ENCODE measurements around the gene BTNL9.
"Not testable (repeated sequence)": the region's sequence is repeated elsewhere in the genome, so short reads cannot be mapped to it uniquely, and the experiment has no call there.

Gene BTNL9

DNA sequence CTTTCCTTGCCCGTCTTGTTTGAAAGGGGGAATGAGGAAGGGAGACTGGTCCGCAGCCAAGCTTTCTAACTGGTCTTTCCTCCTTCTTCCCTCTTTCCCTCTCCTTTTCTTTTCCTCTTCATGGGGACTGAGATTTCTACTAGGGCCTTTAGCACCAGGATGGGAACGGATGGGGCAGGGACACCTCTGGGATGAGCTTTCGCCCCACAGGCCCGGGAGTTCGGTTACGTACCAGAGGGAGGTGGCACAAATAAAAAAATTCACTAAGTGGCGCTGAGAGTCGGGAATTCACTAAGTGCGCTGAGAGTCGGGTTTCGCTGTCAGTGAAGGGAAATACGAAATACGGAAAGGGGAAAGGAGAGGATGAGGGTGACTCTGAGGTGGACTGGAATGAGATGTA lies 21.6 kb downstream of the BTNL9 start:
- no peak for DNase-seq (ENCODE audit: low read depth)

DNA sequence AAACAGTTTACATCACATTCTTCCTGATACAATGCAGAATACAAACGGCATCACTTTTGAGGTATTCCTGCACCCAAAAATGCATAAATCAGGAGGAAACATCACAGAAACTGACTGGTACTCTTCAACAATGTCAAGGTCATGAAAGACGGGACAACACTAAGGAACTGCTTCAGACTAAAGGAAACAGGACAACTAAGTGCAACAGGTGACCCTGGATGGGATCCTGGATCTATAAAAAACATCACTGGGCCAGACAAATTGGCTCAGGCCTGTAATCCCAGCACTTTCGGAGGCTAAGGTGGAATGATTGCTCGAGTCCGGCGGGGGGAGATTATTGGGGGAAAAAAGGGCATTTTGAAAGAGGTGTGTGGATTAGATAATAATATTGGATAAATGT lies 22.6 kb downstream of the BTNL9 start:
- no peak for DNase-seq (ENCODE audit: low read depth)

DNA sequence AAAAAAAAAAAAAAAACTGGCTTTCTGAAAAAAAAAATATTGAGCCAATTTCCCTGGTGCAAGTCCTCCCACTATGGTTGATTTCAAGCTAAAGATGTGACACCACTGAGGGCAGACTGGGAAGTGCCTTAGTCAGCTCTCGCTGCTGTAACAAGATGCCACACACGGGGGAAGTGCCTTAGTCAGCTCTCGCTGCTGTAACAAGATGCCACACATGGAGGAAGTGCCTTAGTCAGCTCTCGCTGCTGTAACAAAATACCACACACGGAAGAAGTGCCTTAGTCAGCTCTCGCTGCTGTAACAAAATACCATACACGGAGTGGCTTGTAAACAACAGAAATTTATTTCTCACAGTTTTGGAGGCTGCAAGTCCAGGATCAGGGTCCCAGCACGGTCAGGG lies 23.4 kb downstream of the BTNL9 start:
- no peak for DNase-seq (ENCODE audit: low read depth)

DNA sequence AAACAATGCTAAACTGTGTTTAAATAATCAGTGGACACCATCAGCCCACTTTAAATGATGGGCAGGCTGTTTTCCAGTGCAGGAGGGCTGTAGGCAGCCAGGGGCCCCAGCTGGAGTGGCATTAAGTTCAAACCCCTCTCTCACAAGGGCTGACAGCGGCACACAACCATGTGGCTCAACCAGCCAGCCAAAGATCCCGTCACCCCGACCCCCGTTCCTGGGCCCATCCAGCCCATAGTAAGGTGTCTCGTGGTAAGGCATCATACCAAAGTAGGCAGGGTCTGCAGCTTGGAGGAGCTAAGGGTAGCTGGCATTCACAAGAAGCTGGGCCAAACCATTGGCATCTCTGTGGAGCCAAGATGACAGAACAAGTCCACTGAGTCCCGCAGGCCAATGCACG lies 24.9 kb downstream of the BTNL9 start:
- no peak for DNase-seq (ENCODE audit: low read depth)

DNA sequence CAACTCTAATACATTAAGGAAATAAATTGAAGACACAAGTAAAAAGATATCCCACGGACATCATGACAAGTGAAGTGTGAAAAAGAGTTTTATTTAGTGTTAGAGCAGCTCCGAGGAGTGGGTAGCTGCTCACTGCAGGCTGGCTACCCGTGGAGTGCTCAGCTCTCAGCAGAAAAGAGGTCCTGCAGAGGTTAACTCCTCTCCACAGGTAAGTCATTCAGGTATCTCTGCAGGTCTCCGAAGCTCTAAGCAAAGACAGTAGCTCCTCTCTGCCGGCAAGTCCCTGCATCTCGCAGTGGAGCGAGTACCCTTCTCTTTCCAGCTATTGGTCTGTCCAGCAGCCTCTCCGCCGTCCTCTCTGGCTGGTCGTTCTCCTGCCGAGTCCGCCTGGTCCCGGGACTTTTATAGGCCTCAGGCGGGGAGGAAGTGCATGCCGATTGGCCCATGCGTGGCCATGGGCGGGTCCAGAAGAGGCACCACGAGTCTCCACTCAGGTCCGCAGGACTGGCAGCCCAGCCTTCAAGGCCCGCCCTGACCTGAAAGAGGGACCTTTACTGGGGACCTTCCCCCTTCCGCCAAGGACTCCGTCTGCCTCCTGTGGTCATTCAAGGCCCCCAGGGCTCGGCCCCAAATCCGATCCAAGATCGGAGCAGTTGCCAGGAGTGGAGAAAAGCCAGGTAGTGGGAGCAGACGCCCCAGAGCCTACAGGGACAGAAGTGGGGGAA lies 29.9 kb downstream of the BTNL9 start:
- no peak for DNase-seq (ENCODE audit: low read depth)

DNA sequence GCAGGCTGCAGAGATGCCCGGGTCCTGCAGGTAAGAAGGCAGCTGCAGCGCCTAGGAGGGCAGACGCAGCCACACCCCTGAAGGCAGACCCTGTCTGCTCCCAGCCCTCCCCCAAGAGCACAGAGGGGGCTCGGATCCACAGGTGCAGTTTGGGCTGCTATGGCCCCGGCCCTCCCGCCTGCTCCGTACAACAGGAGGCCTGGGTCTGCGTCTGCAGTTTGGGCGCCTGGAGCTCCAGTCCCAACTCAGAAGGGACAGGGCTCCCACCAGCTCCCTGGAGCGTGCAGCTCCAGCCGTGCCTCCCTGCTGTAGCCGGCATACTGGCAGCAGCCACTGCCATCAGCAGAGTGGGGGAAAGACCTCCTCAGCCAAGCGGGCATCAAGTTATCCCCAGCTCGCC lies 30.5 kb downstream of the BTNL9 start:
- no peak for DNase-seq (ENCODE audit: low read depth)

DNA sequence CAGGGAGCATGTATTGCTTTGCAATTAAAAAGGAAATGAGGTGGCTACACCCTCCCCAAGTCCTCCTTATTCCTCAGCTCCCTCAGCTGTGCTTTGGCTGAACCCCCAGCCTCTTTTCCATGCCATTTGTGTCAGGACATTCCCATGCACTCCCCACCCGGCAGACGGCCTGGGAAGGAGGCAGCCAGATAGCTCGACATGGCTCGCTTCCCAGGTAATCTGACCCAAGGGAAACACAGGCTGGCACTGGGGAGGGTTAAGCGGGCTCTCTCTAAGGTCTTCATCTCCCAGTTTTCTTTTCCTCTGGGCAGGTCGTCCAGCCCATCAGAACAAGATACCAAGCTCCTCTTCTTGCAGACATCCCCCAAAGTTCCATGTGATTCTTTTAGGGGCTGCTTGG lies 31.2 kb downstream of the BTNL9 start:
- no peak for DNase-seq (ENCODE audit: low read depth)

DNA sequence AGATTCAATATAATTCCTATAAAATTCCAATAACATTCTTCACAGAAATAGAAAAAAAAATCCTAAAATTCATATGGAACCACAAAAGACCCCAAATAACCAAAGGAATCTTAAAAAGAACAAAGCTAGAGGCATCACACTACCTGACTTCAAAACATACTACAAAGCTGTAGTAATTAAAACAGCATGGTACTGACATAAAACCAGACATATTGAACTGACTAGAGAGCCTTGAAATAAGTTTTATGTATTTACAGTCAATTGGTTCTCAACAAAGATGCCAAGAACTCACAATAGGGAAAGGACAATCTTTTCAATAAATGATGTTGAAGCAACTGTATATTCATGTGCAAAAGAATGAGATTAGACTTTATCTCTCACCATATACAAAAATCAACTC lies 36.9 kb downstream of the BTNL9 start:
- no peak for DNase-seq (ENCODE audit: low read depth)

DNA sequence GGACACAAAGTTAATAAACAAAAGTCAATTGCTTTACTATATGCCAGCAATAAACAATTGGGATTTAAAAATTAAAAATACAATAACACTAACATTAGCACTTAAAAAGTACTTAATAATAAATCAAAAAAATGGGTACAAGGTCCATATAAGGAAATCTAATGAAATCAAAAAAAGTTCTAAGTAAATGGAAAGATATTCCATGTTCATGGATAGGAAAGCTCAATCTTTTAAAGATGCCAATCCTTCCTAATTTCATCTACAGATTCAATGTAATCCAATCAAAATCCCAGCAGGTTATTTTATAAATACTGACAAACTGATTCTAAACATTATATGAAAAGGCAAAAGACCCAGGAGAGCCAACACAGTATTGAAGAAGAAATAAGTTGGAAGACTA lies 41.9 kb downstream of the BTNL9 start:
- no peak for DNase-seq (ENCODE audit: low read depth)

DNA sequence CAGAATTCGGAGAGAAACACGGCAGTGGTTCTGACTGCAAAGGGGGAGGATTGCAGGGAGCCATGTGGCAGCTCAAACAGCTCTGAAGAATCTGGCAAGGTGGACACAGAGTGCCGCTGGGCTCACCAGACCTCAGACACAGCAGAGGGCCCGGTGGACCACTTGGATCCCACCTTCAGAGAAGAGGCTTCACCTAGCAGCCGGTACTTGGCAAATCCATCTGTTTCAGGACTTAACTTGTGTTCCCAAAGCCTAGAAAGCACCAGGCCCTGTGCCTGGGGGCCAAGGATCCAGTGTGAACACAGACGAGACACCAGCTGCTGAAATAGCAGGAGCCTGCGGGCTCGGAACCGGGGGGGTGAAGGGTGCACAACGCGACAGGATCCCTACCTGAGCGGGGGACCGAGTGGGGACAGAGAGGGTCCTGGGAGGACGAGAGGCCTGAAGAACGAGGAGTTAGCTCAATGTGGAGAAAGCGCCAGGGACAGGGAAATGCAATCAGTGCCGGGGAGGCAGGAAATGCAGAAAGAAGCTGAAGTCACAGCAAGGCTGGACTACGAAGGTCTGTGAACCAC lies 44.6 kb downstream of the BTNL9 start:
- no peak for DNase-seq (ENCODE audit: low read depth)

DNA sequence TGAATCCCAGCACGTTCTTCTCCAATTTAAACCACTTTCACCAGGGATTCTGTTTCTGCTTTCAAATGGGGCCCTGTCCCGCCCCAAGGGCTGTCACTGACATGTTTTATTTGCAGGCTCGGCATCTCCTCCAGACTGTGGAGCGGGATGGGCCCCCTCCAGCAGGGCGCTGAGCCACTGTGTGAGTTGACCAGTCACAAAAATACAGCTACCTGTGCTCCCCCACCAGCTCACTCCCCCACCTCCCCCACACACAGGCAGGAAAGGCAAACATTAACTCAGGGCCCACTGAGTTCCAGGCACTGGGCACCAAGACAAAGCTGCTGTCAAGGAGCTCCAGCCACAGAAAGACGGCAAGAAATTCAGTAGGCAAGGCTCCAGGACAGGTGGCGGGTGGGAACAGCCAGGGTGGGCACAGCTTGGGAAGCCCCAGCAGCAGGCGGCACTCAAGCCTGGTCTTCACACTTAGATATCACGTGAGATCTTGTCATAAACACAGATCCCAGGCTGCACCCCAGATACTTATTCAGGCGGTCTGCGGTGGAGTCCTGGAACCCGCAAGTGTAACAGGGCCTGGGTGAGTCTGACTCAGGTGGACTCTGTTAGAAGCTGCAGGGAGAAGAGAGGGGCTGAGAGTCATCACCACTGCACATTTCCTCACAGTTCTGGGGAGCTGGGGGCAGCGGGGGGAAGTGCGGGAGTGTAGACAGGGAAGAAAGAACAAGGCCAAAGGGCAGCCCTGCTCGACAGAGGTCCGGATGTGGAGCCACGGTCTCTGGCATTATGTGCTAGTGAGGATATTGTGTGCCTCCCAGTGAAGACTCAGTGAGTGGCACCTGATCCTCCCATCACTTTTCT lies 46.2 kb downstream of the BTNL9 start:
- DNase-seq (ENCODE audit: low read depth), result no peak

DNA sequence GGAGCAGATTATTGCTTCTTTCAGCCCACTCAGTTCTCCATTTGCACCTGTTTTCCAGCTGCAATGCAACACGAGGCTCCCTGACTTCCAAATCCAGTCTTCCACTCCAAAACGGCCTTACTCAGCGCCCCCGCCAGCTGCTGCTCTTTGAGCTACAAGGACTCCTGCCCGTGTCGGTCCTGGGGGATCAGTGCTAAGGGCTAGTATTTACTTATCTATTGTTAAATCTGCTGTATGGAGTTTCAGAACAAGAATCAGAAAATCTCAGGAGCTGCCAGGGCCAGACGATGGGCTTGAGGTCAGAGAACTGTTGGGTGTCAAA lies 46.8 kb downstream of the BTNL9 start:
- DNase-seq (ENCODE audit: low read depth), result no peak

DNA sequence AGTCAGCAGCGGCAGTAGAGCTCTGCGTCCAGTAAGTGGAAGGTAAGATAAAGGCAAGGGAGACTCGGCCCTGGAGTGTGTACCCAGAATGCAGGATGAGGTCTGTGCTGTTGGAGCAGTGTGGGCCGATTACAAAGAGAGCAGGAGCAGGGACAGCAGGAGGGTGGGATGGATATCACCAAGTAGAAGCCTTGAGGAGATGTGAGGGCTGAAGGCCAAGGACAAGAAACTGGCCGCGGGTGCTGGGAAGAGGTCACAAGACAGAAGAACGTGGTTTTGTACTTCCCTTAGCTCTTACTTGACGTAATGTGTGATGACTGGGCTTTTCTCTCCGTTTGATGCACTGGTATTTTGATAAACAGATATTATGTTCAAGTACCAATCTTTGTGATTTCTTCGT lies 47.2 kb downstream of the BTNL9 start:
- DNase-seq (ENCODE audit: low read depth), result no peak

DNA sequence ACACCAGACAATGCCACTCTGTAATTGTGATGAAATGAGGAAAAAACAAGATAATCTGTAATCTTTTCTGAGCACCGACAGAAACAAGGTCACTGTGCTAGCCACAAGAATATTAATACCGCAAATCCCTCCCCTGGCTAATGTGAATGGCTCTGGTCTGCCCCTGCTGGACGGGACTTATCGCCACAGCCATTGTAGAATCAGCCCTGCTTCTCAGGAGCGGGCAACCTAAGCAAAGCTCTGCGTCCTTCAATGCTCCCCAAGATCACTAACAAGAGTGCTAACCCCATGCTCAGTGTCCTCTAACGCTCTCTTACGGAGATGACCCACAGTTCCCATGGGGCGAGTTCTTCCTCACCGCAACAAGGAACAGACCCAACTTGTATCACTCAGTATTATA lies 48.2 kb downstream of the BTNL9 start:
- no peak for DNase-seq (ENCODE audit: low read depth)

DNA sequence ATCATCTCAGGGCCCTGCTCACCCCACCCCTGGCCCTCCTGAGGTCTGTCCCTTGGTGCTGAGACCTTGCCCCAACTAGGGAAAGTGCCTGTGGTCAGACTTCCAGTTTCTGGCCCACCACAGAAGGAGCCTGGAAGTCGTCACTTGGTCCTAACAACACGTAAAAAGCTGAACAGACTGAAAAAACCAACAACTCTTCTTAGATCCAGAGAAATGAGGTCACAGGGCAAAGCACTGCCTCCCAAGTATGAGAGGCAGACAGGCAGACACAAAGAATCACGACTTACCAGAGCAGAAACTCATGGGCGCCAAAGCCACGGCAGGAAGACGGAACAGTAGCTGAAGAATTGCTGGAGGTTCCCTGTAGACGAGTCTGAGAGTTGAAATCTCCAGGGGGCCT lies 52.4 kb downstream of the BTNL9 start:
- no peak for DNase-seq (ENCODE audit: low read depth)

DNA sequence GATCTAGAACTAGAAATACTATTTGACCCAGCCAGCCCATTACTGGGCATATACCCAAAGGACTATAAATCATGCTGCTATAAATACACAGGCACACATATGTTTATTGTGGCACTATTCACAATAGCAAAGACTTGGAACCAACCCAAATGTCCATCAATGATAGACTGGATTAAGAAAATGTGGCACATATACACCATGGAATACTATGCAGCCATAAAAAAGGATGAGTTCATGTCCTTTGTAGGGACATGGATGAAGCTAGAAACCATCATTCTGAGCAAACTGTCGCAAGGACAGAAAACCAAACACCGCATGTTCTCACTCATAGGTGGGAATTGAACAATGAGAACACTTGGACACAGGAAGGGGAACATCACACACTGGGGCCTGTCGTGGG lies 55.1 kb downstream of the BTNL9 start:
- DNase-seq (ENCODE audit: low read depth), result not testable (repeated sequence)

DNA sequence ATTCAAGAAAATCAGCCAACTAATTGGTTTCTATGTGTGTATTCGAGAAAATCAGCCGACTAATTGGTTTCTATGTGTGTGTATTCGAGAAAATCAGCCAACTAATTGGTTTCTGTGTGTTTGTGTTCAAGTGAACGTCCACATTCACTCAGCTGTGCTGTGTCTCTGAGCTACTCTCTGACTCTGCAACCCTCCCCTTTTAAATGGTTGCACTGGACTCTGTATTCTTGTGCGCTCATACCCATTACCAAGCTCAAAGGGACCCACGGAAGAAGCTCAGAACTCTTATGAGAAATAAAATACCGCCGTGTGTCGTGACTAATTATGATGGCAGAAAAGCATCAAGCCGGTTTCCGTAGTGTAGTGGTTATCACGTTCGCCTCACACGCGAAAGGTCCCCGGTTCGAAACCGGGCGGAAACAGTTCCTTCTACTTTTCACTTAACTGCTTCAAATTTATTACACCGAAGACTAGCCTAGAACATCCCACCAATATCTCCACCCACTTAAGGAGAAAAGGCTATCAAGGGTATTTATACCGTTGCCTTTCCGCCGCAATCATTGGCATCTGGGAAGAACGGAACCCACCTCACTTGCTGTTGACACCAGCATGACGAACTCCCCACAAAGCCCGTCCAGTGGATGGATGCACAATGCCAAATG lies 56.8 kb downstream of the BTNL9 start:
- not testable (repeated sequence) for DNase-seq (ENCODE audit: low read depth)

DNA sequence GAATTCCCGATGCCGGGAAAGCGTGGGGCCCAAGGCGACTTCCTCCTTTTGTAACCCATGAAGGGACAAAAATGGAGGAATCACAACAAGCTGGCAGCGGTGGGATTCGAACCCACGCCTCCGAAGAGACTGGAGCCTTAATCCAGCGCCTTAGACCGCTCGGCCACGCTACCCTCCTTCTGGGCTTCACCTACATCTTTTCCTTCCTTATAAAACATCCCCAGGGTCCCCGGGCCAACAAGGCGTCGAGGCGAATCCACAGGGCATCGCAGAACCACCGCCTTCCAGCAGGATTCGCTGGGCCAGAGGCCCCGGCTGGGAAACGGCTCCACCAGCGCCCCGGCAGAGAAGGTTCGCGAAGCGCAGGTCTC lies 57.3 kb downstream of the BTNL9 start:
- DNase-seq (ENCODE audit: low read depth), result not testable (repeated sequence)

DNA sequence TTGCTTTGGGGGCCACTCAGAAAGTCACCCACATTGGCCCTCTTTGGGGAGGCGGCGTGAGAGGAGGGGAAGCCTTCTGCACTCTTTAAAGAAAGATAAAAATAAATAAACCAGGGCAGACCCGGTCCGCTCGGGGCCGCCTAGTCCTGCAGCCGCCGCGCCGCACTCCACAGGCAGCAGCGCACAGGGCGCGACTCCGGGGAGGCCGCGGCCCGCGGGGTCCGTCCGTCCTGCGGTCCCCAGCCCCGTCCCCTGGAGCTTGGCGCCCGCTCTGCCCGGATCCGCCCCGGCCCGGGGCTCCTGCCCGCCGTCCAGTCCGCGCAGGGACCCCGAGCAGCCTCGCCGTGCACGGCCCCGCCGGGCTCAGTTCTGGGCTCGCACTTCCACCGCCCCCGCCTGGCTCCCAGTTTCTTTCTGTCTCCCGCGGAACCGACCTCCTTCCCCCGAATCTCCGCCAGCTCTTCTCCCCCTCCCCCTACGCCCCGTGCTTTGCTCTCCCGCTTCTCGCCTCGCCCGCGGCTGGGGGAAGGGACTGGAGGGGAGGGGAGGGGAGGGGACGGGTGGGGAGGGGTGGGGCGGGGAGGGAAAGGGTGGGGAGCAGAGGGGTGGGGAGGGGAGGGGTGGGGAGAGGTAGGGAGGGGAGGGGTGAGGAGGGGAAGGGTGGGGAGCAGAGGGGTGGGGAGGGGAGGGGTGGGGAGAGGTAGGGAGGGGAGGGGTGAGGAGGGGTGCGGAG lies 57.9 kb downstream of the BTNL9 start:
- DNase-seq (ENCODE audit: low read depth), result not testable (repeated sequence)

DNA sequence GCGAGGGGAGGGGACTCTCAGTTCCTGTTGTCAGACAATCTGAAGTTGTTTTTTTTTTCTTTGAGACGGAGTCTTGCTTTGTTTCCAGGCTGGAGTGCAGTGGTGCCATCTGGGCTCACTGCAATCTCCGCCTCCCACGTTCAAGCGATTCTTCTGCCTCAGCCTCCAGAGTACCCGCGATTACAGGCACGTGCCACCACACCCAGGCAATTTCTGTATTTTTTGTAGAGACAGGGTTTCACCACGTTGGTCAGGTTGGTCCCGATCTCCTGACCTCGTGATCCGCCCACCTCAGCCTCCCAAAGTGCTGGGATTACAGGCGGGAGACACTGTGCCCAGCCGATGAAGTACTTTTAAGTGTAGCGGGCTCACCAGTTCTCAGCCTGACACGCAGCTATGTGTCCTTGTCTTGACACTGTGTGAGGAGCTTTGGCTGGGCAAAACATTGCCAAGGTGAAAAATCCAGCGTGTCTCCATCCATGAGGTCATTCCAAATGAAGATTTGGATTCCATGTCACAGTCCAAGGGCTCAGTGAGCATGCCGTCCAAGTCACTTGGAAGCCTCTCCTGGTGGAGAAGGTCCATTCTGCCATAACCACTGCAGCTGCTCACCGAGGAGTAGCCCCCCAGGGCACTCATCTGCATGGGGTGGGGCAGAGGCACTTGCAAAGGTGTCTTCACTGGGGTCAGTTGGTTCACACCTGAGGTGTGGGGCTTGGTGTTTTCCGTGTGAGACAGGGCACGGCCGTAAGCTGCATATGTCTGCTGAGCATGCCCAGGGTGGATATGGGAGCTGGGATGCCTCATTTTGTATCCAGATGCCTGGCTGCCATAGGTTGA lies 58.9 kb downstream of the BTNL9 start:
- no peak for DNase-seq (ENCODE audit: low read depth)

DNA sequence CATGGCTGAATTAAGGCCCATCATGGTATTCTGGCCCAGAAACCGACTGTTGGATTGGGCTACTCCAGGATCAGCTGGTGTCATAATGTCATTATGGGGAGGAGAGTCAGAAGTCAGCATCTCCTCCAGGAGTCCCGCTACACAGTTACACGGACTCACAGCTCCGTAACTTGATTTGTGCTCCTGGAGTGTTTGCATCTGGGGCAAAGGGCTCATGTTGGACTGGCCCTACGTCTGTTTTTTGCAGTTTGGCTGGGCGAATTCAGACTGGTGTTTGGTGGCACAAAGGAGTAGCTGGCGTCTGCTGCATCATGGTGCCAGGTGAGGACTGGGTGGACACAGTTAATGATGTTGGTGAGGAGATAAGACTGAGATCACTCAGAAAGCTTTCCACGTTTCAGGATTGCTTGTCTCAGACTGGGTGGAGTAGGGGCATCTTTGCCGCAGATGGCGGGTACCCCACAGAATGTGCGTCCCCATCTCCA lies 59.6 kb downstream of the BTNL9 start:
- no peak for DNase-seq (ENCODE audit: low read depth)

Measured in activated T-helper 9 cell treated with anti-CD3 and anti-CD28 coated beads, Interleukin-2, amount 50 U/mL, for 16 hours (primary cell).